Retinal pigment epithelial cell (primary cell): ENCODE results near the gene EIF1AX.

Experiments used
- DNase-seq: peaks from one replicate; pipeline ENCODE4 v3.0.0-alpha.2; 2010; ENCODE audit warnings: low read depth
- H3K4me3 ChIP-seq: 2 replicates; pipeline ENCODE4 v1.5.1; 2011; ENCODE audit warnings: mild to moderate bottlenecking, low read length, control low read depth, moderate library complexity
- CTCF ChIP-seq: conservative IDR thresholded peaks from 2 replicates; pipeline ENCODE4 v1.5.1; 2011; ENCODE audit warnings: low read depth, low read length, control low read depth, inconsistent platforms

Gene EIF1AX

GRCh38 chrX:20143111-20143510 is 1.5 kb upstream of the EIF1AX start:
- DNase-seq = no peak
- TF ChIP-seq CTCF = no peak
- H3K4me3 ChIP-seq = no peak overlapping the region

GRCh38 chrX:20140420-20140819 is 1.2 kb downstream of the EIF1AX start:
- H3K4me3 ChIP-seq = peak overlapping the region; percentile 97
- no peak for TF ChIP-seq CTCF
- no peak for DNase-seq

- DNase-seq = no peak
- H3K4me3 ChIP-seq = peak overlapping the region; percentile 97
- TF ChIP-seq CTCF = no peak
Measured at GRCh38 chrX:20139966-20140365, 1.7 kb downstream of the EIF1AX start.

GRCh38 chrX:20135944-20136343 is 5.7 kb downstream of the EIF1AX start:
- no peak for DNase-seq
- no peak for TF ChIP-seq CTCF
- H3K4me3 ChIP-seq = no peak overlapping the region

GRCh38 chrX:20132666-20133065 is 9.0 kb downstream of the EIF1AX start:
- TF ChIP-seq CTCF = no peak
- H3K4me3 ChIP-seq = no peak overlapping the region
- no peak for DNase-seq

- no peak for TF ChIP-seq CTCF
- H3K4me3 ChIP-seq = no peak overlapping the region
- no peak for DNase-seq
Measured at GRCh38 chrX:20130357-20130756, 11.3 kb downstream of the EIF1AX start.

GRCh38 chrX:20129547-20129946 is 12.1 kb downstream of the EIF1AX start:
- no peak overlapping the region for H3K4me3 ChIP-seq
- TF ChIP-seq CTCF = no peak
- no peak for DNase-seq
